IPS-18c (cell line): ENCODE measurements around the gene MORN4.

Experiments
- H3K4me3 ChIP-seq: 2 replicates; pipeline ENCODE4 v1.7.0; 2013; ENCODE audit warnings: low read depth, mild to moderate bottlenecking, low read length, moderate library complexity; ENCODE audit not compliant: insufficient read depth
- H3K9me3 ChIP-seq: one replicate; pipeline ENCODE4 v1.6.1; 2013; ENCODE audit warnings: mild to moderate bottlenecking, low read length, moderate library complexity; ENCODE audit not compliant: control insufficient read depth, insufficient read depth

Gene MORN4

DNA sequence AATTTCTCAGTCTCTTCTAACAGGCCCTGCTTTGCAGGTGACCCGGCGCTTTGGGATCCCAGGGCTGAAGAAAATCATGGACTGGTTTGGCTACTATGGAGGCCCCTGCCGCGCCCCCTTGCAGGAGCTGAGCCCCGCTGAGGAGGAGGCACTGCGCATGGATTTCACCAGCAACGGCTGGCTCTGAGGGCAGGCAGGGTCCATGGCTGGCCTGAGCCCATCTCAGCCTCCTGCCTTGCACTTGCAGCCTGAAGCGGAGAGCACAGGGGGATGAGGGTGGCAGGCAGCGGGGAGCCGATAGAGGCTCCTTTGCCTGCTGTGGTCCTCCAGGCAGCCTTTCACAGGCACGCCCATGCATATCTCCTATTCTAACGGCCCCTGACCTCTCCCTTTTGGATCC lies 21.8 kb downstream of the MORN4 start:
- Histone ChIP-seq H3K4me3 (no peak overlapping the region), H3K9me3 (no peaks in the 10 kb centered on the region)

DNA sequence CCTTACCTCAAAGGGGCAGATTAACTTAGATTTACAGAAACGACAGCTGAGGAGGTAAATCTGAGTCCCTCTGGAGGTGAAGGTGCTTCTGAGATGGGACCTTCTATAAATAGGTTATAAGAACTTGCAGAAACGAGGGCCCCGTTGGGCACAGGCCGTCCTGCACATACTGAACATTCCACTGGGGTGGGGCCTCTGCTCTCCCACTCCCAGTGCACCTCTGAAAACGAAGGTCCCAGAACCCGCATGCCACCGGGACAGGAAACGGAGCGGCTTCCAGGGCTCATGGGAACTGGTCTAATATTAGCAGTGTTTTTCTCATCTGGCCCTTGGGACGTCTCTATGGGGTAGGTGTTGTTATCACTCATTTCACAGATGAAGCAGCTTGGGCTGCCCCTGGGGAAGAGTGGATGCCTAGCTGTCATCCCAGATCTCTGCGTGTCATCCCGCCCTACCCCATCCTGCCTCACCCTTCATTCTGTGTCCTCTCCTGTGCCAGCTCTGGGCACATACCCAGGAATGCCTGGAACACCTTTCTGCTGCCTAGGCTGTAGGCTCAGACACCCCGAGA lies 24.2 kb downstream of the MORN4 start:
- Histone ChIP-seq H3K4me3 (no peak overlapping the region), H3K9me3 (no peaks in the 10 kb centered on the region)

DNA sequence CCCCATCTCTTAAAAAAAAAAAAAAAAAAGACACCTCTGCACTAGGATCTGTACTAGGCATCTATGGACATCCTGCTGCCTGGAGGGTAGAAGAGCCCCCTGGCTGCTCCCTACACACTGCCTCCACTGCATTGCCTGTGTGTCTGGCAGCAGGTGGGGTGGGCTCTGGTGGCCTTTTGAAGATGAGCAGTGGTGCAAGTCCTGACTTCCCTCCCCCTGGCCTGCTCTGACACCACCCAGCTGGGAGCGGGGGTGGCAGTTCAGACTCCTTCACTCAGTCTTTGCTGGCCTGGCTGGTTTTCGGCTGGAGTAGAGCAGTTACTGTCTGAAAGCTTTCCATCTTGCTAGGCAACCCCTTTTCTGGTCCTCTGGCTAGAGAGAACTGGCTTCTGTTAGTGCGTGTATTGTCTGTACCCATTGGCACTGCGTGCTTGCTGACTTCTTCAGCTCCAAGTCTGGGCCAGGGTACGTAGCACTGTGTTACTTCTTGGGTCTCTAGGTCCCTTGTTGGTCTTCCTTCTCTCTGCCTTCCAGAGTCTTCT lies 26.1 kb downstream of the MORN4 start:
- Histone ChIP-seq H3K9me3 (no peaks in the 10 kb centered on the region), H3K4me3 (no peak overlapping the region)

DNA sequence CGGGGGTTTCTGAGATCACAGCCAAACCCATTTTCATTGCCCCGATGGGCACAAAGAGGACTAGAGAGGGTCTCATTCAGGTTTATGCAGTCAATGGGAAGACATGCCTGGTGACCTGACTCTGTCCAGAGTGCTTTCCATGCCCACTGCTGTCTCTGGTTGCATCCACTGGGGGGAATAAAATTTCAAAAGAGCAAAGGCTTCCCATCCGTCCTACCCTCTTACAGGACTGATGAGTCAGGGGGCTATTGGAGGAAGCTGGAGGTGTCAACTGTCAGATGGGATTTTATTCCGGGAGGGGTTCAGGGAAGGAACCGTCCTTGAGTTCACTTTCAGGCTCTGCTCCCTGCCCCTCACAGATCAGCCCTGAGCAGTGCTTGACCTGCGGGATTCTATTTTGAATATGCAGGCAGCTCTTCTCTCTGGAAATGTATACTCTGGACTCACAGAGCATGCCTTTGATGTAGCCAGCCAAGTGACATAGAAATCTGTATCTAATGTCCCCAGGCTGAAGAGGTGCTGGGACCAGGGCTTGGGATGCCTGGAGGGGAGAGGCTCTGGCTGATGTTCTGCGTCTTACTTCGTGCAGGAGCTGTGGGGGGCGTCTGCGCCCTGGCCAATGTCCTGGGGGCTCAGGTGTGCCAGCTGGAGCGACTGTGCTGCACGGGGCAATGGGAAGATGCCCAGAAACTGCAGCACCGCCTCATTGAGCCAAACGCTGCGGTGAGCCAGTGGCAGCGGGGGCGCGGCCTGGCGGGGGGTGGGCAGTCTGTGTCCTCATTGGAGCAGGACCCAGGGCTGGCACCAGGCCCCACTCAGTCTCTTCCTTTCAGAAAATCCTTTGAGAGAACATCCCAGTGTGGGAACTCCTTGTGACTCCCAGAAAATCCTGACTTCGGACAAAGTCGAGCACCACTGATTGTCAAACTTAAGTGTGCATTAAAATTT lies 31.8 kb downstream of the MORN4 start:
- H3K9me3 ChIP-seq, result no peaks in the 10 kb centered on the region

DNA sequence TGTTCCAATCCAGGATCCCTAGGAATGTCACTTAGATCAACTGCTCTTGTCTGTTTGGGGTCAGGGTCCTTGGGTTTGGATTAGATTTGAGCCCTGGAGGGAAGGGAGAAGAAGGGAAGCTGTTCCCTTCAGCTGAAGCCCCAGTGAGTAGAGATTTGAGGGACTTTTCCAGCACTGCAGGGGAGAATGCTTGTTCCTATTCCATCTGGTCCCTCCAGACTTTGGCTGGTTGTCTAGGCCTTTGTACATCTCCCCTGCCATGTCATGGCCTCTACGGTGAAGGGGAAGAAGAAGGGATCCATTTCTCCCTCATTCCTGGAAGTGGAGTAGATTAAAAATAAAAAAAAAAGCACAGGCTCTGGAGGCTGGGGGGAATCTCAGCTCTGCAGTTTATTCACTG lies 32.7 kb downstream of the MORN4 start:
- Histone ChIP-seq H3K9me3 (no peaks in the 10 kb centered on the region), H3K4me3 (no peak overlapping the region)

More for the DNA sequence above, 31.8 kb downstream of the MORN4 start:
- no peak overlapping the region for H3K4me3 ChIP-seq

DNA sequence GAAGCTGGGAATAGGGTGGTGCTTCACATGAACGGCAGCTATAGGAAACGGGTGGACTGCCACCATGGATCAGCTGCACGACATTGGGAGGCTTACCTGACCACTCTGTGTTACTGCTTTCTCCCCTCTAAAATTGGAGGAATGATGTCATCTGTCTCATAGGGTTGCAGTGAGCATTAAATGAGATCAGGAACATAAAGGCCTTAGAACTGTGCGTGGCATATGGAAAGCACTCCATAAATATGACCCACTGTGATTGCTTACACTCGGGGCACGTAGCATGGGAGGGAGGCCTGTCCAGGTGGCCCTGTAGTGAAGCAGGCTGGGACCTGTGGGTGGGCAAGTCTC lies 34.1 kb downstream of the MORN4 start:
- no peaks in the 10 kb centered on the region for H3K9me3 ChIP-seq
- no peak overlapping the region for H3K4me3 ChIP-seq

DNA sequence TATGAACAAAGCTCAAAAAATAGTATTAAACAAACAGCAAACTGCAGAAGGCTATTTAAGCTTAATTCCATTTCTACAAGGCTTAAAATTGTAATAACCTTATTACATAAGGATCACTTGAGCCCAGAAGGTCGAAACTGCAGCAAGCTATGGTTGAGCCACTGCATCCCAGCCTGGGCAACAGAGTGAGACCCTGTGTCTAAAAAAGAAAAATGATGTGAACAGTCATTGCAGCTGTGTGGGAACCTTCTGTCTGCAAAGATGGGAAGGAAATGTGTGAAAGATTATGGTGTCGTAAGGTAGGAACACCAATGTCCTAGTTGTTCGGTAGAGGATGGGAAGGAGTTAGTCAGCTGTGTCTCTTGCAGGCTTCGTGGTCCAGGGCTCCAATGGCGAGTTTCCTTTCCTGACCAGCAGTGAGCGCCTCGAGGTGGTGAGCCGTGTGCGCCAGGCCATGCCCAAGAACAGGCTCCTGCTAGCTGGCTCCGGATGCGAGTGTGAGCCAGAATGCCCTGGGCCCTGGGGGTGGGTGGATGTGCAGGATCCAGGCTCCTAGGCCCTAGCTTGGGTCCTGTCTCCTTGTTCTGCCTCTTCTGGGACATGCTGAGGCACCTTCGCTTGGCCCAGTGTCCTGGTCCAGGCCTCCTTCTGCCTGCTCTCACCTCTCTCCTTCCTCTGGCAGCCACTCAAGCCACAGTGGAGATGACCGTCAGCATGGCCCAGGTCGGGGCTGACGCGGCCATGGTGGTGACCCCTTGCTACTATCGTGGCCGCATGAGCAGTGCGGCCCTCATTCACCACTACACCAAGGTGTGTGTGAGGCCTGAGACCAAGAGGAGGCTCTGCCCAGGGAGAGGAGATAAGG lies 34.7 kb downstream of the MORN4 start:
- no peaks in the 10 kb centered on the region for H3K9me3 ChIP-seq
- H3K4me3 ChIP-seq, result no peak overlapping the region

DNA sequence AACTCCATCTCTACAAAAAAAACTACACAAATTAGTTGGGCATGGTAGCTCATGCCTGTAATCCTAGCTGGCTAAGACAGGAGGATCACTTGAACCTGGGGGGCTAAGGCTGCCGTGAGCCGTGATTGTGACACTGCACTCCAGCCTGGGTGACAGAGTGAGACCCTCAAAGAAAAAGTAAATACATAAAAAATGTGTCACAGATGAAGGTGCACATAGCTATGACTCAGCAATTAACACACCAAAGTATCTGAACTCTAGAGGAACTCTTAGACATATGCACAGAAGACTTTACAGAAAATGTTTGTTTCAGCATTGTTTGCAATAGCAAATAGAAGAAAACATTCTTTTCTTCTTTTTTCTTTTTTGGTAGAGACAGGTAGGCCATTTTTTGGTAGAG lies 35.5 kb downstream of the MORN4 start:
- Histone ChIP-seq H3K9me3 (no peaks in the 10 kb centered on the region), H3K4me3 (no peak overlapping the region)

DNA sequence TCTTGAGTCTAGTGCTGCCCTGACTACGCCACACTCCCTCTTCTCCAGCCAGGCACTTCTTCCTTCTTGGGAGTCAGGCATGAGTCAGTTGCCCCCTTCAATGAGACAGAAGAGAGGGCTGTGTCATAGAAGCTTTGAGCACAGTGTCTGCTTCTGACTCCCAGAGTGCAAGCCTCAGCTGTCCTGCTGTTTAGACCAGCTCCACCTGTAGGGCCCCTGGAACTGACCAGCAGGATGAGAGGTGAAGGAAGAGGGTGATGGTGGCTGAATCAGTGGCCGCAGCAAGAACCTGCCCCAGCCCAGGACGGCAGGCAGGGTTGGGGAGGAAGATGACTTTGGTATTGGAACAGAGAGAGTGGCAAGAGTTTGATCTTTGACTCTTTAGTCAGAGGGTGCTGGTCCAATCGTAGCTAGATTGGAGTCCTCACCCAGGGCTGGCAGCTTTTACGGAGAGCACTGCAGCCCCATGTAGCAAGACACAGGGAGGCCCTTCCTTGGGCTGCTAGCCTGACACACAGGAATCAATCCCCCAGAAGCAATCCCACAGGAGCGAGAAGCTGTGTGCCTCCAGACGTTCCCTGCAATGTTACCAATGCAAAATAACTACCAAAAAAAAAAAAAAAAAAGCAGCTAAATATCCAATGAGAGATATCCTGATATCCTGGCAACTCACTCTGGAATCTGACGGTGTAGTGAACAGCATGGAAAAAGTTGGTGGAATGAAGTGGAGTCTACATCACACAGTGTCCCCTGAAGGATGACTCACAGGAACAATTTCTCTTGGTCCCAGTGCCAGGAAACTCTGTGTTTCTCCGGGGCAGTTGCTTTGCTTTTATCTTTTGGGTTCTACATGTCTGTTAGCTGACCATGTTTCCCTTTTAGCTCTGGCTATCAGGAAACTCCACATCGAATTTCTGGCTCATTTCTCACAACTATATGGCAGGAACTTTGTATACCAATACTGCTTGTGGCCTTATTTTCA lies 36.9 kb downstream of the MORN4 start:
- H3K4me3 ChIP-seq, result no peak overlapping the region
- H3K9me3 ChIP-seq, result no peaks in the 10 kb centered on the region

DNA sequence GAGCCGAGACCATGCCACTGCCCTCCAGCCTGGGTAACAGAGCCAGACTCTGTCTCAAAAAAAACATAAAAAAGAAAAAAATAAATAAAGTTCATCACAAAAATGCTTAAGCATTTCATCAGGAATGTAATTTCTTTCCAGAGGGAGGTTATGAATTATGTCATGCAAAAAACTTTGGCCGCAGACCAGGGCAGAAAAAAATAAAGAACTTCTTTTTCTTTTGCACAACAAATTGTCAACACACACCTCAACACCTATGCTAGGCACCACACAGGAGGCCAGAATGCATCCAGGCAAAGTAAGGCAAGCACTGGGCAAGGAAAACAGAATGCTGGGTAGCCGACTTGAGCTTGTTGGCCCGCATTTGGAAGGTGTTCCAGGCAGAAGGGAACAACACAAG lies 39.9 kb downstream of the MORN4 start:
- H3K4me3 ChIP-seq, result no peak overlapping the region
- no peaks in the 10 kb centered on the region for H3K9me3 ChIP-seq

DNA sequence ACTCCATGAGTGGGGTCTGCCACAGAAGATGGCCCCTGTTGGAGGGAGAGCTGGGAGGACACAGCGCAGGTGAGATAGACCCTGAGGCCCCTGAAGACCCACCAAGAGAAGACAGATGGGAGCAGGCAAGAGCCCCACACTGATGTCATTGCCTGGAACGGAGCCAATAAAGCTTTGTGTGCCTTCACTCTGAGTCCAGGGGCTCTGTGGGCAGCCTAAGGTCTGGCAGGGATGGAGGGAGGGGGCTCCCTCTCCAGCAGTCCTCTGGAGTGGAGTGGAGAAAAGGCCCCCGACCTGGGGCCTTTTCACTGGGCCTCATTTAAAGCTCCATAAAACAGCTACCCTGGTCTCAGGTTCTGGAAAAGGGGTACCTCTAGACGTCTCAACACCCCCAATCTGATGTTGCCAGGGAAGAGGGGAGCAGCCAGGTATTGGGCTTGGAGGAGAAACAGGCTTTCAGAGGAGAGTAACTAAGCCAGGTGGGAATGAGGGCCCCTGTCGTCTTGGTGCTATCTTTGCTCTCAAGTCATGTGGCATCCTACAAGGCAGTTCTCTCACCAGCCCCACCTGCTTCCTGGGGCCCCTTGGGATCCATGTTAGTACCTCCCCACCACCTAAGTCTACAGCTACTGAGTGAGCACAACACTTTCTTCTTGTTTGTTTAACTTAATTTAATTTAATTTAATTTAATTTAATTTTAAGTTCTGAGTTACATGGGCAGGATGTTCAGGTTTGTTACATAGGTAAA lies 42.4 kb downstream of the MORN4 start:
- no peaks in the 10 kb centered on the region for H3K9me3 ChIP-seq
- no peak overlapping the region for H3K4me3 ChIP-seq

DNA sequence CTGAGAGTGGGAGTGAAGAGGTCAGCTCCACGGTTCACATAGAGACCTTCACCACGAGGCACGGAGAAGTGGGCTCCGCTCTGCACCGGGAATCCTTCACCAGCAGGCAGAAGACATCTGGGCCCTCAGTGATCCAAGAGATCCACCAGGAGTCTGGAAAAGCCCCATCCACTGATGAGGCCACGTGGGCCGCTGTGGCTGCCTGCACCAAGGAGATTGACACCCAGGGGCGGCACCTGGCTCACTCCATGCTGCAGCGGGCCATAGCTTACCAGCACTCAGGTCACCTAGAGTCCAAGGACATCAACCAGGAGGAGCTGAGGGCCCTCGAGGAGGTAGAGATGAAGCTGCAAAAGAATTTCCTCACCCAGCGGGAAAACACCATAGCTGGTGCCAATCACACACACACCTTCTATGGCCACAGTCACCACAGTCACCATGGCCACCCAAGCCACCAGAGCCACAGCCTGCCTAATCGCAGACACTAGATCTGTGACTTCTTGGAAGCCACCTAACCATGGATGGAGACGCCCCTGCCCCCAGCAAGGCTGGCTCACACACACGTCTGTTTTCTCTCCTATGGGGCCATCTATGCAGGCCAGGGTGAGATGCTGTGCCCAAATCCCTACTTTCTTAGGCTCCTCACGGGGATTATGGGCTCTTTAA lies 43.1 kb downstream of the MORN4 start:
- H3K4me3 ChIP-seq, result no peak overlapping the region

DNA sequence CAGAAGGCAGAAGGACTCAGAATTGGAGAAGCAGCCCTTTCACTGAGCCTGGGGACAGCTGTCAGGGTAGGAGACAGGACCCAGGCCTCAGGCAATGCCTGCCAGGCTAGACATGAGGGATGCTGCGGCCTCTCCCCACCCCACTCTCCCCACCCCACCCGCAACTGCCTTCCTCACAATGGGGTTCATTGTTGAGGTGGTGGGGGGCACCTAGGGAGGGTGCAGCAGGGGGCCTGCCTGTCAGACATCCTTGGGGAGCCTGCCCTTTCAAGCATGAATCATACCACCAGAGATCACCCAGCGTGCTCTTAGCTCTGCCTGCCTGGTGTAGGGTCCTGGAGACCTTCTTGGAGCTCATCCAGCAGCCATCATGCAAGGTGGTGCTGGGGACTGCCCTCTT lies 43.8 kb downstream of the MORN4 start, which contains the start of gene C10orf62:
Gene C10orf62, plus strand, starts transcription at position 243 of the 400 bp plus-strand sequence. CDS start 177 bp downstream, outside the sequence.
- Histone ChIP-seq H3K4me3 (no peak within 1 kb of the TSS), H3K9me3 (no peaks in the 10 kb centered on the region)

More for the DNA sequence above, 43.1 kb downstream of the MORN4 start:
- H3K9me3 ChIP-seq, result no peaks in the 10 kb centered on the region

DNA sequence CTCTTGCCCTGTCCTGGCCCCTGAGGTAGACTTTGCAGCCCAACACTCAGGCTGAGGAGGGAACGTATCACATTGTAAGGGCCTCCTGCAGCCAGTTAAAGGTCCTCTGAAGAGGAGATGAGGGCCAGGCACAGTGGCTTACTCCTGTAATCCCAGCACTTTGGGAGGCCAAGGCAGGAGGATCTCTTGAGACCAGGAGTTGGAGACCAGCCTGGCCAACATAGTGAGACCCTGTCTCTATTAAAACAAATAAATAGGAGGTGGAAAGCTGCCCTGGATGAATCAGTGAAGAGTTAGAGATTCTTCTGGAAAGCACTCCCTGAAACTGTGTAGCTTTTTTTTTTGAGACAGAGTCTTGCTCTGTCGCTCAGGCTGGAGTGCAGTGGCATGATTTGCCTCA lies 46.1 kb downstream of the MORN4 start:
- no peak overlapping the region for H3K4me3 ChIP-seq
- no peaks in the 10 kb centered on the region for H3K9me3 ChIP-seq

DNA sequence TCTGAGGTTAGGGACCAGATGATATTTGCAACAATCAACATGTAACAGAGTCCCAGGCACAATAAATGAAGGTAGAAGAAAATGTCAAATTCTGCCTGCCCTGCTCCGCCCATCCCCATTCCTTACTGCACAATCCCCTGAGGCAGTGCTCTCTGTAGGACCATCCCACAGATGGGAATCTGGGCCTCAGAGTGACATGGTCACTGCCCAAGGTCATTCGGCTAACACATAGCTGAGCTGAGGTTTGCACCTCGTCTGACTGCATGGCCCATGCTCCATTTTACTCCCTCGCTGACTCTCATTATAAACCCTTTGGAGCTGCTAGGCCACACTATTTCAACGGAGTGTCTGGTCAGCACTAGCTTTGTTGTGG lies 47.9 kb downstream of the MORN4 start:
- no peak overlapping the region for H3K4me3 ChIP-seq

More for the DNA sequence above, 47.9 kb downstream of the MORN4 start:
- no peaks in the 10 kb centered on the region for H3K9me3 ChIP-seq
